Suprapubic skin (tissue), 3 donors: Measurements from ENCODE around the gene SENP7.

ENCODE experiments used
- CTCF ChIP-seq, 2 donors: fragments of 200-600 bp in 1 of 2; fragments of 450-650 bp in 1 of 2; sonication (generic) in 1 of 2; IDR thresholded peaks; one replicate each; pipeline ENCODE4 v1.5.1; 2016 to 2019; ENCODE audit warnings: antibody characterized with exemption in 2 of 2, mild to moderate bottlenecking in 1 of 2, moderate library complexity in 1 of 2
- POLR2A ChIP-seq, 2 donors: fragments of 450-650 bp; IDR thresholded peaks; one replicate each; pipeline ENCODE4 v1.6.1; 2017; ENCODE audit warnings: antibody characterized with exemption in 2 of 2, mild to moderate bottlenecking in 2 of 2, moderate library complexity in 2 of 2

GRCh38 chr3:101513419-101513986 is 491 bp upstream of the SENP7 start:
- TF ChIP-seq CTCF (IDR thresholded peaks at IDR 0.05): no peak
- TF ChIP-seq POLR2A (IDR thresholded peaks at IDR 0.05): no peak
